Measurements from ENCODE around the gene SORBS2.

SORBS2 gene

GRCh38 chr4:185800266-185800945 is 11.6 kb downstream of the SORBS2 start:
- H3K4me1 ChIP-seq (ENCODE audit: insufficient read depth, low read length): peaks cover 4% of the 10 kb centered on the region; the same call in 1 of the 2 replicates
- no peaks in the 10 kb centered on the region for H3K36me3 ChIP-seq (ENCODE audit: insufficient read depth, low read length)
- H3K9me3 ChIP-seq (ENCODE audit: control insufficient read depth, insufficient read depth, low read length): no peaks in the 10 kb centered on the region
- H3K9ac ChIP-seq (ENCODE audit: low read depth, low read length): no peak overlapping the region

- Histone ChIP-seq H3K36me3 (ENCODE audit: insufficient read depth, low read length) (no peaks in the 10 kb centered on the region), H3K9me3 (ENCODE audit: control insufficient read depth, insufficient read depth, low read length) (no peaks in the 10 kb centered on the region), H3K9ac (ENCODE audit: low read depth, low read length) (no peak overlapping the region), H3K4me1 (ENCODE audit: insufficient read depth, low read length) (0 out of 2 replicates have a peak, but pooled peaks cover 4% of the 10 kb centered on the region)
These were observed 12.6 kb downstream of the SORBS2 start for GRCh38 chr4:185799442-185799841.

GRCh38 chr4:185797596-185798338 is 14.2 kb downstream of the SORBS2 start:
- Histone ChIP-seq H3K9me3 (ENCODE audit: control insufficient read depth, insufficient read depth, low read length) (no peaks in the 10 kb centered on the region), H3K9ac (ENCODE audit: low read depth, low read length) (no peak overlapping the region), H3K4me1 (ENCODE audit: insufficient read depth, low read length) (peaks cover 3% of the 10 kb centered on the region; the same call in 1 of the 2 replicates), H3K36me3 (ENCODE audit: insufficient read depth, low read length) (no peaks in the 10 kb centered on the region)

GRCh38 chr4:185797018-185797417 is 15.0 kb downstream of the SORBS2 start:
- Histone ChIP-seq H3K9ac (ENCODE audit: low read depth, low read length) (no peak overlapping the region), H3K9me3 (ENCODE audit: control insufficient read depth, insufficient read depth, low read length) (no peaks in the 10 kb centered on the region), H3K4me1 (ENCODE audit: insufficient read depth, low read length) (peaks cover 5% of the 10 kb centered on the region; the same call in 1 of the 2 replicates), H3K36me3 (ENCODE audit: insufficient read depth, low read length) (no peaks in the 10 kb centered on the region)

- peaks cover 5% of the 10 kb centered on the region; the same call in 1 of the 2 replicates for H3K4me1 ChIP-seq (ENCODE audit: insufficient read depth, low read length)
These were observed 15.8 kb downstream of the SORBS2 start for GRCh38 chr4:185796176-185796575.

GRCh38 chr4:185794637-185795036 is 17.4 kb downstream of the SORBS2 start:
- H3K9ac ChIP-seq (ENCODE audit: low read depth, low read length): no peak overlapping the region
- H3K36me3 ChIP-seq (ENCODE audit: insufficient read depth, low read length): no peaks in the 10 kb centered on the region
- H3K4me1 ChIP-seq (ENCODE audit: insufficient read depth, low read length): peaks cover 5% of the 10 kb centered on the region; the same call in 1 of the 2 replicates
- H3K9me3 ChIP-seq (ENCODE audit: control insufficient read depth, insufficient read depth, low read length): no peaks in the 10 kb centered on the region; the same call in 1 of the 2 replicates

More at GRCh38 chr4:185796176-185796575, 15.8 kb downstream of the SORBS2 start:
- H3K36me3 ChIP-seq (ENCODE audit: insufficient read depth, low read length): no peaks in the 10 kb centered on the region
- no peaks in the 10 kb centered on the region for H3K9me3 ChIP-seq (ENCODE audit: control insufficient read depth, insufficient read depth, low read length)
- H3K9ac ChIP-seq (ENCODE audit: low read depth, low read length): no peak overlapping the region

- H3K36me3 ChIP-seq (ENCODE audit: insufficient read depth, low read length): no peaks in the 10 kb centered on the region
- H3K4me1 ChIP-seq (ENCODE audit: insufficient read depth, low read length): peaks cover 5% of the 10 kb centered on the region; the same call in 1 of the 2 replicates
- H3K9ac ChIP-seq (ENCODE audit: low read depth, low read length): no peak overlapping the region
- H3K9me3 ChIP-seq (ENCODE audit: control insufficient read depth, insufficient read depth, low read length): no peaks in the 10 kb centered on the region; the same call in 1 of the 2 replicates
These were observed 18.3 kb downstream of the SORBS2 start for GRCh38 chr4:185793716-185794115.

GRCh38 chr4:185793116-185793485 is 18.9 kb downstream of the SORBS2 start:
- no peaks in the 10 kb centered on the region; the same call in 1 of the 2 replicates for H3K9me3 ChIP-seq (ENCODE audit: control insufficient read depth, insufficient read depth, low read length)
- no peaks in the 10 kb centered on the region for H3K36me3 ChIP-seq (ENCODE audit: insufficient read depth, low read length)
- H3K4me1 ChIP-seq (ENCODE audit: insufficient read depth, low read length): peaks cover 5% of the 10 kb centered on the region; the same call in 1 of the 2 replicates
- no peak overlapping the region for H3K9ac ChIP-seq (ENCODE audit: low read depth, low read length)

GRCh38 chr4:185792384-185793115 is 19.4 kb downstream of the SORBS2 start:
- H3K4me1 ChIP-seq (ENCODE audit: insufficient read depth, low read length): peaks cover 5% of the 10 kb centered on the region; the same call in 1 of the 2 replicates
- no peaks in the 10 kb centered on the region; the same call in 1 of the 2 replicates for H3K9me3 ChIP-seq (ENCODE audit: control insufficient read depth, insufficient read depth, low read length)
- no peaks in the 10 kb centered on the region for H3K36me3 ChIP-seq (ENCODE audit: insufficient read depth, low read length)
- no peak overlapping the region for H3K9ac ChIP-seq (ENCODE audit: low read depth, low read length)

GRCh38 chr4:185787926-185788679 is 23.9 kb downstream of the SORBS2 start:
- Histone ChIP-seq H3K4me1 (ENCODE audit: insufficient read depth, low read length) (peaks cover 5% of the 10 kb centered on the region; the same call in 1 of the 2 replicates), H3K9me3 (ENCODE audit: control insufficient read depth, insufficient read depth, low read length) (no peaks in the 10 kb centered on the region; the same call in 1 of the 2 replicates), H3K36me3 (ENCODE audit: insufficient read depth, low read length) (no peaks in the 10 kb centered on the region; the same call in 1 of the 2 replicates)

GRCh38 chr4:185786422-185786821 is 25.6 kb downstream of the SORBS2 start:
- H3K9ac ChIP-seq (ENCODE audit: low read depth, low read length): no peak overlapping the region
- H3K36me3 ChIP-seq (ENCODE audit: insufficient read depth, low read length): no peaks in the 10 kb centered on the region; the same call in 1 of the 2 replicates
- H3K4me1 ChIP-seq (ENCODE audit: insufficient read depth, low read length): no peaks in the 10 kb centered on the region
- no peaks in the 10 kb centered on the region; the same call in 1 of the 2 replicates for H3K9me3 ChIP-seq (ENCODE audit: control insufficient read depth, insufficient read depth, low read length)

More at GRCh38 chr4:185787926-185788679, 23.9 kb downstream of the SORBS2 start:
- no peak overlapping the region for H3K9ac ChIP-seq (ENCODE audit: low read depth, low read length)

- no peak overlapping the region for H3K9ac ChIP-seq (ENCODE audit: low read depth, low read length)
- H3K36me3 ChIP-seq (ENCODE audit: insufficient read depth, low read length): no peaks in the 10 kb centered on the region; the same call in 1 of the 2 replicates
- H3K4me1 ChIP-seq (ENCODE audit: insufficient read depth, low read length): peaks cover 12% of the 10 kb centered on the region
- no peaks in the 10 kb centered on the region for H3K9me3 ChIP-seq (ENCODE audit: control insufficient read depth, insufficient read depth, low read length)
These were observed 28.4 kb downstream of the SORBS2 start for GRCh38 chr4:185783574-185783973.

GRCh38 chr4:185782523-185782922 is 29.5 kb downstream of the SORBS2 start:
- peaks cover 18% of the 10 kb centered on the region for H3K4me1 ChIP-seq (ENCODE audit: insufficient read depth, low read length)
- H3K9me3 ChIP-seq (ENCODE audit: control insufficient read depth, insufficient read depth, low read length): no peaks in the 10 kb centered on the region
- no peaks in the 10 kb centered on the region; the same call in 1 of the 2 replicates for H3K36me3 ChIP-seq (ENCODE audit: insufficient read depth, low read length)

More at GRCh38 chr4:185782523-185782922, 29.5 kb downstream of the SORBS2 start:
- no peak overlapping the region for H3K9ac ChIP-seq (ENCODE audit: low read depth, low read length)
